H1 (cell line): ENCODE data around the gene COIL. TPM values are rescaled to one million over a fixed set of nuclear protein-coding genes. Genes with fewer than 3 reads are reported as not detected.
A peak's percentile ranks its signal among the peaks of the same experiment; 100 is the strongest.

Experiments used
- BRCA1 ChIP-seq: IDR thresholded peaks from 2 replicates; pipeline ENCODE4 v1.6.1; 2012; ENCODE audit warnings: low read depth, low read length, improper control_type of control experiment
- CBX5 ChIP-seq: fragments of 300-800, 300-1000 bp; sonication (generic); IDR thresholded peaks from 2 replicates; pipeline ENCODE4 v1.7.1; 2016; ENCODE audit warnings: antibody characterized with exemption, low read length, low read depth
- NANOG ChIP-seq: IDR thresholded peaks from 2 replicates; pipeline ENCODE4 v1.6.1; 2011; ENCODE audit warnings: low read length, low read depth, mild to moderate bottlenecking, inconsistent platforms; ENCODE audit not compliant: insufficient read depth, poor library complexity, severe bottlenecking
- PHF8 ChIP-seq: fragments of 200-600 bp; sonication (generic); conservative IDR thresholded peaks from 2 replicates; pipeline ENCODE4 v1.7.1; 2012; ENCODE audit warnings: low read depth, mild to moderate bottlenecking, inconsistent platforms, low read length, moderate library complexity
- POLR2AphosphoS5 ChIP-seq: IDR thresholded peaks from 2 replicates; pipeline ENCODE4 v1.6.1; 2011; ENCODE audit warnings: low read depth, low read length
- RAD21 ChIP-seq, 2 experiments: IDR thresholded peaks in 1 of 2; conservative IDR thresholded peaks in 1 of 2; 2 replicates each; pipeline ENCODE4 v1.6.1; 2011; ENCODE audit warnings: low read depth in 2 of 2, low read length in 2 of 2, improper control_type of control experiment in 1 of 2, inconsistent platforms in 1 of 2, mild to moderate bottlenecking in 1 of 2, moderate library complexity in 1 of 2
- RBBP5 ChIP-seq: IDR thresholded peaks from 2 replicates; pipeline ENCODE4 v1.7.1; 2012; ENCODE audit warnings: low read depth, mild to moderate bottlenecking, inconsistent platforms, low read length, moderate library complexity, borderline replicate concordance
- ZNF274 ChIP-seq: IDR thresholded peaks from 2 replicates; pipeline ENCODE4 v1.7.0; 2012; ENCODE audit warnings: low read length, borderline replicate concordance; ENCODE audit errors: extremely low read depth
- polyA plus RNA-seq, 7 experiments: library from polyadenylated mRNA; depleted of rRNA in 3 of 7; stranded (reverse) in 5 of 7; unstranded in 2 of 7; fragments of >200 nt in 5 of 7; fragments of 200-250 nt in 2 of 7; gene quantifications; 1 replicate in 5 of 7; 2 replicates in 1 of 7; 4 replicates in 1 of 7; pipeline versions ENCODE4 v1.2.1 to v1.2.3, GENCODE V29; 2011 to 2013; ENCODE audit warnings: missing spikeins in 2 of 7, mixed read lengths in 2 of 7
- total RNA-seq: library from RNA; stranded (reverse); fragmentation: NEBNext Ultra II Directional; extraction: Animal tissue kit (Norgen Biotek cat#: 25700); gene quantifications from 2 replicates; pipeline ENCODE4 v1.2.1, GENCODE V29; 2021
- TF ChIP-seq, protein P1 (sequence below): IDR thresholded peaks from 2 replicates; pipeline ENCODE4 v1.6.1; 2011; ENCODE audit warnings: low read length, improper control_type of control experiment

The COIL gene
- total and polyA plus RNA-seq, 2 of the 8 experiments (the other 6 are each of a cell fraction or from before 2014, with no cell fraction given) = 5.2 to 23.6 TPM

DNA sequence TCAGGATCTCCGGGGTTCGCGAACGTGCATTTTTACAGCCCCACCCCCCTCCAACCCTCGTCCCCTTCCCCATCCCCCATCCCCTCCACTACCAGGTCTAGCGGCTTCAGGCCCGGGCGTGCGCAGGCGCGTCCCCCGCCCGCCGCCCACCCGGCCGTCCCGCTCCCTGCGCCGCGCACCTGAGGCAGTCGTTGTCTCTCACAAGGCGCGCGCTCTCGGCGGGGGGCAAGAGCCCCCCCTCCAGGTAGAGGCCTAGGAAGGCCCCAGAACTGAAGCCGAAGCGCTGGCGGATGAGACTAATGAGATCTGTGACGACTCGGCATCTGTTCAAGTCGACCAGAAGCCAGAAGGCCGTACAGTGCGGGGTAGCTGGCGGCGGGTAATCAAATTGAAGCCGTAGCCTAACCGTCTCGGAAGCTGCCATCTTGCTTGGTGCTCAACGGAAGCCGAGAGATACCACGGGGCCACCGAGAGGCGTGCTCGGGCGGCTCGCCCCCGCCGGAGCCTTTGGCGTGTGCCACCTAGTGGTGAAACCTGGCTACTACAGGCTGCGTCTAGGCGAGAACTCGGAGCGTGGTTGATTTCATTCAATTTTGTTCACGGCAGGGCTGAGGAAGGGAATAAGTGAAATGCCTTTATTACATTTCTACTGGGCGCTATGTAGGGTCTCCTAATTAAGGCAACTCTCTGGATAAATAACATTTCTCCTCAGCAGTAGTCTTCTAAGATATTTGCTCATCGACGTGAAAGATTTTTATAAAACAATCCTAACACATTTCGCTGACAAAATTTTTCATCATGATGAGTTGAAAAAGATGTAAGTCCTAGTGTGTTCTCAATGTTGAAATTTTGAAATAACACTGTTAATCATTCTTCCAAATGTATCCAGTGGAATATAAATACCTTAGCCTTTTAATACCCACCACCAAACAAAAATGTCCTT is at the start of gene COIL (continued):
- TF ChIP-seq, protein P1, sequence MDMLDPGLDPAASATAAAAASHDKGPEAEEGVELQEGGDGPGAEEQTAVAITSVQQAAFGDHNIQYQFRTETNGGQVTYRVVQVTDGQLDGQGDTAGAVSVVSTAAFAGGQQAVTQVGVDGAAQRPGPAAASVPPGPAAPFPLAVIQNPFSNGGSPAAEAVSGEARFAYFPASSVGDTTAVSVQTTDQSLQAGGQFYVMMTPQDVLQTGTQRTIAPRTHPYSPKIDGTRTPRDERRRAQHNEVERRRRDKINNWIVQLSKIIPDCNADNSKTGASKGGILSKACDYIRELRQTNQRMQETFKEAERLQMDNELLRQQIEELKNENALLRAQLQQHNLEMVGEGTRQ = peak; percentile 46
- TF ChIP-seq PHF8 (peak; percentile 98), ZNF274 (no peak), NANOG (no peak), CBX5 (no peak), POLR2AphosphoS5 (peak; percentile 93), RAD21 (IDR thresholded peaks at IDR 0.05 in 1 of 2, conservative IDR thresholded peaks at IDR 0.05 in 1 of 2; ENCODE audit: low read depth in 2 of 2, low read length in 2 of 2) (peak; percentile 53 to 64), RBBP5 (0 out of 2 replicates have a peak, but pooled peaks have one; percentile 78), BRCA1 (no peak)
